ENCODE measurements around the gene RIC8A.
A peak's percentile ranks its signal among the peaks of the same experiment; 100 is the strongest.

The RIC8A gene

DNA sequence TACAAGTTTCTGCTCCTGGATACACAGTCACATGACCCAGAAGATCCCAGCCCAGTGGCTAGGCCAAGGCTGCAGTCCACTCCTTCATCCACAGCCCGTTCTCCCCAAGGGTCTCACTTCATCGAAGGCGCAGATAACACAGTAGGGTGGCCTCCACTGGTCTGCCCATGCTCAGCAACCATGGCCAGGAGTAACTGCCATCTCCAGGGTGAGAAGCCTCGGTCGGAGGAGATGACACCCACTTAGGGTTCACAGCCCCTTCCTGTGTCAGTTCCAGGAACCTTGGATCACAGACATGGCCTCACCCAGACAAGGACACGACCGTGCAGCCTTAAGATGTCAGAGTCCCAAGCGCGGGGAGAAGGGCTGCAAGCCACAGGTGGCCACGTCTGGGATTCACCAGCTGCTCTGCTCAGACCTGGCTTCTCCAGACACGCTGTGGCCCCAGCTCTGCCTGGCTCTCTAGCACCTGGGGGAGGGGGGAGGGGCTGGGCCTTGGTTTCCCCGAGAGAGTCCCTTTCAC is 2.9 kb upstream of the RIC8A start:
- no peak for DNase-seq

- no peak for DNase-seq
These were observed 2.1 kb upstream of the RIC8A start for GRCh38 chr11:205221-206001.

DNA sequence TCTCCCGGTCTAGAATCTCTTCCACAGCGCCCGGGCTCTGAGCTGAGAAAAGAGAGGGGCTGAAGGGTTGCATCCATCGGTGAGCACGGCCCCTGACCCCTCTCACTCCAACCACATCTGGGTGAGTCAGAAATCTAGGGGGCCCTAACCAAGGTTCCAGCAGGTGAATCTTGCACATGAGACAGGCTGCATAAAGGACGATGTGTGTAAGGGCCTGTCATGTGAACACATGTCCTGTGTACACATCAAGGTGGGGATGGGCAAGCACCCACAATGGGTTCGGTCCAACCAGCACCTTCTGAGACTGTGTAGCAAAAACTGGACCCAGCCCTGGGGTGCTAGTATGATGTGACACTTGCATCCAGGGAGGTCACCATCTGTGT is 1.5 kb upstream of the RIC8A start:
- no peak for DNase-seq

- no peak for DNase-seq
These were observed 841 bp upstream of the RIC8A start for GRCh38 chr11:206526-207207.

DNA sequence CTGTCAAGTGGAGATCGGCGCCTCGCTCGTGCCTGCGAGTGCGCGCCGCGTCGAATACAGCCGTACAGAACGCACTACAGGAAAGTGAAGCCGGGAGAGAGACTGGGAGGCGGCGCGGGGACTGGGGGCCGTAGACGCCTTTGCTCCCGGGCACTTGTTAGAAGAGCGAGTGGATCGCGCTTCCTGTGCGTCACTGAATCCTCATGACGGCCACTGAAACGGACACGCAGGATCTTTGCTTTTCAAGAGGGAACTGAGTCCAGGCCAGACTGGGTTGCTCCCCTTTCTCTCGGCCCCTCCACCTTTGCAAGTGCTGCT is 314 bp downstream of the RIC8A start:
- no peak for DNase-seq

GRCh38 chr11:208181-208916 is 841 bp downstream of the RIC8A start:
- peak; percentile 88 for DNase-seq

- DNase-seq = peak; percentile 17
These were observed 1.4 kb downstream of the RIC8A start for GRCh38 chr11:208917-209260.

- no peak for DNase-seq
These were observed 2.0 kb downstream of the RIC8A start for GRCh38 chr11:209275-210121.

DNA sequence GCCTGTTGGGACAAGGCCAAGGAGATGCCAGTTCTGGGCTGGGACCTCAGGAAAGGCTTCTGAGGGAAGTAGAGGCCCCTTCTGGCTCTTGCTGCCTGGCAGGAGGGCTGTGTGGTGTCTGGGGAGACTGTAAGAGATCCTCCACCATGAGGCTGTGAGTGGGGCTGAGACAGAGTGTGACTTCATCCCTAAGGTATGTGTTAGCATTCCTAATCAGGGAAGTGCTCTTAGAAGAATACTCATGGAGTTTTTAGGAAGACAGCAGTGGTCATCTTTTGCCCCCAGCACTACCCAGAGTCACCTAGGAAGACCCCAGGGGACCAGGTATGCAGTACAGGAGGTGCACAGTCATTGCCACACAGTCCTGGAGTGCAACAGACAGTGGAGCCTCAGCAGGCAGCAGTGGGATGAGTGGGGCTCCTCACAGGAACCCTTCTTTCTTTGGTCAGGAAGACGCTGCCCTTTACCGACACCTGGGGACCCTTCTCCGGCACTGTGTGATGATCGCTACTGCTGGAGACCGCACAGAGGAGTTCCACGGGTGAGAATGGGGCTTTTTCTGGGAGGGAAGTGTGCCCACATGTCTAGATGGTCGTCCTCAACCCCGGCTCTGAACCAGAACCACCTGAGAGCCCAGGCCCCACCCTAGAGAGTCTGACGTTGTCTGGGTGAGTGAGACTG is 2.8 kb downstream of the RIC8A start:
- no peak for DNase-seq

DNA sequence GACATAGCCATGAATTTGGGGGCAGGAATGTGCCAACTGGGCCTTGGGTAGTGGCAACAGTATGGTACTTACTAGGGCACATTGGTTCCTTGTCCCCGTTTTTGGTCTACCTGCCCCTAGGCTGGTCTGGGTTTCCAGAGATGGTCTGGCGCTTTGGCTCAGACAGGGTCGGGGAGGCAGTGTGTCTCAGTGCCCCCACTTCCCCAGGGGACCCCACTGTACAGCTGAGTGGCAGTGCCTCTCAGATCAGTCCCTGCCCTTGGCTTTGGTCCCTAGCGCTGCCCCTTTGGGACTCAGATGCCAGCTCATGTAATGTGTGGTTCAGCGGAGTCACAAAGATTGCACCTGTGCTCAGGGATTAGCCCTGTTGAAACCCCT is 3.3 kb downstream of the RIC8A start:
- DNase-seq = no peak

DNA sequence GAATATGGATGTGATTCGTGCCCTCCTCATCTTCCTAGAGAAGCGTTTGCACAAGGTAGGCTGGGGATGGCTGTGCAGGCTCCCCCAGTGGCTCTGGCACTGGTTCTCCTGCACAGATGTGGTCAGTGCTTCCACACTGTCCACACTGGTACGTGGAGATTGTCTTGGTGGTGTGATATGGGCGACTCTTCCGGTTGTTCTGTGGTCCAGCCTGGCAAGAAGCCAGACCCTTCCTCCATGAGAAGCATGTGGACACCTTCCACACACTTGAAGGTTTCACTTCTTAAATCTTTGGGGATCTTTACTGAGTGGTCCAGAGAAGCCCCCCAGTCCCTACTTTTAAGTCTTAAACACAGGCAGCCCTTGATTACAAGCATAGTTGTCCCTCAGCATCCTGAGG is 3.8 kb downstream of the RIC8A start:
- no peak for DNase-seq

- DNase-seq = no peak
These were observed 4.2 kb downstream of the RIC8A start for GRCh38 chr11:211741-212140.

DNA sequence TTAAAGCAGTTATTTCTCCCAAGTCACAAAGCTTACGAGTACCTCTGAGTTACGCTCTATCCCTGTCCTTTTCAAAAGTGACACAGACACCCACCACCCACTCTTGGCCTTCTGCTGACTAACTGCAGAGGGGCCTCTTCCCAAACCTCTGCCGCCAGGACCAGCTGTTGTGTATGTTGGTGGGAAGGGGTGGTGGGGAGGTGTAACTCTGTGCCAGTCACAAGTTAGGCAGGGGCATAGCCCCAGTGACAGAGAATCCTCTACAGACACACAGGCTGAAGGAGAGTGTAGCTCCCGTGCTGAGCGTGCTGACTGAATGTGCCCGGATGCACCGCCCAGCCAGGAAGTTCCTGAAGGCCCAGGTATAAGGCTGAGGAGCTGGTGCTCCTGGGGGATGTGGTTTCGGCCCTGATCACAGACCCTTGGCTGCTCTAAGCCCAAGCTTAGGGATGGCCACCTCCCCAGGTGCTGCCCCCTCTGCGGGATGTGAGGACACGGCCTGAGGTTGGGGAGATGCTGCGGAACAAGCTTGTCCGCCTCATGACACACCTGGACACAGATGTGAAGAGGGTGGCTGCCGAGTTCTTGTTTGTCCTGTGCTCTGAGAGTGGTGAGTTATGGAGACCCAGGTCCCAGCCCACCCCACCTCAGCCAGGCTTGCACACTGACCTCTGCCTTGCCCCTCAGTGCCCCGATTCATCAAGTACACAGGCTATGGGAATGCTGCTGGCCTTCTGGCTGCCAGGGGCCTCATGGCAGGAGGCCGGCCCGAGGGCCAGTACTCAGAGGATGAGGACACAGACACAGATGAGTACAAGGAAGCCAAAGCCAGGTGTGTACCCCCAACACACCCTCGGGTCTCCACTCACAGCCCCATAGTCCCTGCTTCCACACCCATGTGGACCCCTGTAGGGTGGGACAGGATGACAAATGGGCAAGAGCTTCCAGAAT is 4.9 kb downstream of the RIC8A start:
- no peak for DNase-seq

DNA sequence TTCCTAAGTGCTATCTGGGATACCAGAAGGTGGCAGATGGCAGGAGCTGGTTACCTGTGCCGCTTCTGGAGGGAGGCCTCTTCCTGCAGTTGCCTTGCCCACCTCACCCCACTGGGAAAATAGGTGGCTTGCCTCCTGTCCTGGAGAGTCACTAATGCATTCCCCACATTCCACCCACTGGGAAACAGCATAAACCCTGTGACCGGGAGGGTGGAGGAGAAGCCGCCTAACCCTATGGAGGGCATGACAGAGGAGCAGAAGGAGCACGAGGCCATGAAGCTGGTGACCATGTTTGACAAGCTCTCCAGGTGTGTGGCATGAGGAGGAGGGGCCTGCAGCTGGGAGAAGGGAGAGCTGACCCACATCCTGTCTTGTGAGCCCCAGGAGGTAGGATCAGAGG is 5.6 kb downstream of the RIC8A start:
- no peak for DNase-seq

DNA sequence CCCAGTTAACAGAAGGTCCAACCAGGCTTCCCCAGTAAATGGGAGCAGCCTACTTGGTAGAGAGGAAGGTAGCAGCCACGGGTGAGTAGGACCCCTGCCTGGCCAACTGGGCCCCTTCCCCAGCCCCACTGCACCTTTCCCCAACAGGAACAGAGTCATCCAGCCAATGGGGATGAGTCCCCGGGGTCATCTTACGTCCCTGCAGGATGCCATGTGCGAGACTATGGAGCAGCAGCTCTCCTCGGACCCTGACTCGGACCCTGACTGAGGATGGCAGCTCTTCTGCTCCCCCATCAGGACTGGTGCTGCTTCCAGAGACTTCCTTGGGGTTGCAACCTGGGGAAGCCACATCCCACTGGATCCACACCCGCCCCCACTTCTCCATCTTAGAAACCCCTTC is 6.6 kb downstream of the RIC8A start:
- DNase-seq = no peak

GRCh38 chr11:215581-216037 is 8.1 kb downstream of the RIC8A start:
- no peak for DNase-seq

DNA sequence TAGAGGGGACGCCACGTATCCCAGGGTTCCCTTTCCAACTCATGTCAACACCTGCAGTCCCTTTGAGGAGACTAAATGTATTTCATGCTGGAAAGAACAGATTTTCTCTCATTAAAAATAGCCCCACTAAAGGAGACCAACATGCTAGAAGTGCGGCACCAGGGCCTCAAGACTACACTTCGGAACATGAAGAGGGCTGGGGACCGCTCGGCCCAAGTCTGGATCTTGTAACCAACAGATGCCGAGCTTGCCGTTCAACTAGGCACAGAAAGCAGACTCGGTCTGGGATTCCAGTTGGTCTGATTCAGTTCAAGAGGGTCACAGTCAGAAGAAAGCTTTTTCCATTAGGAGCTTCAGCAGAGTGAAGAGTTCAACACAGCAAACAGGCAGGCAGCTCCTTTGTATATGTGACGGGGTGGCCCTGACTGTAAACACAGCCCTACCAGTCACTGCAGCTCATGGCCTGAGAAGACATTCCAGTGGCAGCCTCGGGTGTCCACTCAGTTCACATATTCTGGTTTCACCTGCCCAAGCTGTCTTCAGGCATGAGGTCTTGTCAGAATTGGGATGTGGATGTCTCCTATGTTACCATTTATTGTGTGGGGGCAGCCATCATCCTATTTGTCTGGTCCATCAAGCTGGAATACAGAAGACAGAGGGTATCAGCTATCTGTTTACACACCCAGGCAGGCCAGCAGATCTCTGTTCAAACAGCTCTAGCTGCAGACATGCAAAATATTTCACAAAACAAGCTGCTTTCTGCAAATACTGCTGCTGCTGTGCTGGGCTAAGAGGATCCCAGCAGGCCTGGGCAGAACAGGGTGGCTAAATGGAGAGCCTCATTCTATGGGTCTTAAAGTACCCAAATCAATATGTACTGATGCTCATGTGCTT is 8.8 kb downstream of the RIC8A start:
- DNase-seq = no peak

DNA sequence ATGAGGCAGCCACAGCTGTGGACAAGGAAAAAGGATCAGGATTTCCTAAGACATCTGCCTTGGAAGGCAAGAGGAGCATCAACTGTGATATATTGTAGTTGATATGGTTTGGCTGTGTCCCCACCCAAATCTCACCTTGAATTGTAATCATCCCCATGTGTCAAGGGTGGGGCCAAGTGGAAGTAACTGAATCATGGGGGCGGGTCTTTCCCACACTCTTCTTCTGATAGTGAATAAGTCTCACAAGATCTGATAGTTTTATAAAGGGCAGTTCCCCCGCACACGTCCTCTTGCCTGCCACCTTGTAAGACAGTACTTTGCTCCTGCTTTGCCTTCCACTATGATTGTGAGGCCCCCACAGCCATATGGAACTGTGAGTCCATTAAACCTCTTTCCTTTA is 10.2 kb downstream of the RIC8A start:
- no peak for DNase-seq

DNA sequence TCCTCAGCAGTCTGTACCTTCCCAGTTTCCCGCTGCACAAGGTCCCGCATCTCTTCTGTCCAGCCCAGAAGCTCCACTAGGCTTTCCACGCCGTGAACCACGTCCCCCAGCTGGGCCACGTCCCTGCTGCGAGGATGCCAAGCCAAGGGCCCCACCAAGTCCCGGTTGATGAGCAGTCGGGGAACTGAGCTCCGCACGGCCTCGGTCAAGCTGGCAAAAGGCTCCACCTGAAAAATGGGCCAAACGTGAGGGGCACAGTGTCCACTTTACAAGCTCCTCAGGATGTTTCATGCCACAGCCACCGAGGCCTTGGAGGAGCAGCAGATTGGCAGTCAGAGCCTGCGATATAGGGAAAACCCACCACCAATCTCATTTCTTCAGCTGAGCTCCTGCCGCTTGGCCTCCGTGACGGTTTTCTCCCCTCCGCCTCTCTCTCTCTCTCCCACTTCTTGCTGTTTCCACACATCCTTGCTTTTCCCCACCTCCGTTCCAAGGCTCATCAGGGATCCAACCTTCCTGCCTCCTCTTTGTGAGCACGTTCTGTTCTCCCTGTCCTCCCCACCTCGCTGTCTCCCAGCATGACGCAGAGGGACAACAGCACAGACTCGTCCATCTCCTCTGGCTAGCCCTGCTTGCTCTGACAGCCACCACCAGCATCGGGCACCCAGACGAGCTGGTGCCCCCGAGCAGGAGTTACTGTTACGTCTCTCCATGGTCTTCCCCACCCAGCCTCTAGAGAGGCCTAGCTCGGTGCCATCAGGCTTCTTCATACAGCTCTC is 11.5 kb downstream of the RIC8A start:
- no peak for DNase-seq
